ENCODE measurements around the gene BMPER. TPM values are rescaled to one million over a fixed set of nuclear protein-coding genes. Genes with fewer than 3 reads are reported as not detected.
A peak's percentile ranks its signal among the peaks of the same experiment; 100 is the strongest.

The BMPER gene
- total and polyA plus RNA-seq, 5 donors: 1.3 to 6.9 (median 5.1) TPM

- intact Hi-C loops (cut with DNase I): no loop called here
- no peak overlapping the region for H3K4me3 ChIP-seq (ENCODE audit: low read length)
- no peaks in the 10 kb centered on the region for H3K4me1 ChIP-seq (ENCODE audit: control insufficient read depth, insufficient read depth, low read length)
- H3K9me3 ChIP-seq (ENCODE audit: control insufficient read depth, low read length): no peaks in the 10 kb centered on the region
- ATAC-seq (no peak), DNase-seq (no peak)
- H3K27me3 ChIP-seq (ENCODE audit: control insufficient read depth, insufficient read depth): no peaks in the 10 kb centered on the region
- WGBS: 93% methylated on average over 1 of the region's 1 CpG
- H3K27ac ChIP-seq (ENCODE audit: low read length): no peak overlapping the region
Observed at GRCh38 chr7:33996899-33997298, 91.6 kb downstream of the BMPER start.

- H3K27ac ChIP-seq (ENCODE audit: low read length): no peak overlapping the region
- no peaks in the 10 kb centered on the region for H3K27me3 ChIP-seq (ENCODE audit: control insufficient read depth, insufficient read depth)
- ATAC-seq (peak; percentile 91 to 97), DNase-seq (peak; percentile 62 to 81 (median 80))
- intact Hi-C loops (cut with DNase I): no loop called here
- H3K4me1 ChIP-seq (ENCODE audit: control insufficient read depth, insufficient read depth, low read length): no peaks in the 10 kb centered on the region
- 62% methylated on average over 6 of the region's 6 CpGs for WGBS
- no peaks in the 10 kb centered on the region for H3K9me3 ChIP-seq (ENCODE audit: control insufficient read depth, low read length)
- H3K4me3 ChIP-seq (ENCODE audit: low read length): no peak overlapping the region
Observed at GRCh38 chr7:33998476-33998875, 93.1 kb downstream of the BMPER start.

- Histone ChIP-seq H3K4me1 (ENCODE audit: control insufficient read depth, insufficient read depth, low read length) (no peaks in the 10 kb centered on the region), H3K27me3 (ENCODE audit: control insufficient read depth, insufficient read depth) (no peaks in the 10 kb centered on the region), H3K4me3 (ENCODE audit: low read length) (no peak overlapping the region), H3K27ac (ENCODE audit: low read length) (no peak overlapping the region), H3K9me3 (ENCODE audit: control insufficient read depth, low read length) (no peaks in the 10 kb centered on the region)
- no peak for ATAC-seq
- WGBS: 71% methylated on average over 3 of the region's 3 CpGs
- intact Hi-C loops (cut with DNase I): no loop called here
- DNase-seq: no peak
Observed at GRCh38 chr7:34011017-34011695, 105.8 kb downstream of the BMPER start.

GRCh38 chr7:34011696-34012095 lies 106.4 kb downstream of the BMPER start:
- no peak overlapping the region for H3K27ac ChIP-seq (ENCODE audit: low read length)
- no peak for ATAC-seq
- no peak for DNase-seq
- no peak overlapping the region for H3K4me3 ChIP-seq (ENCODE audit: low read length)
- H3K4me1 ChIP-seq (ENCODE audit: control insufficient read depth, insufficient read depth, low read length): no peaks in the 10 kb centered on the region
- no peaks in the 10 kb centered on the region for H3K27me3 ChIP-seq (ENCODE audit: control insufficient read depth, insufficient read depth)
- no peaks in the 10 kb centered on the region for H3K9me3 ChIP-seq (ENCODE audit: control insufficient read depth, low read length)
- intact Hi-C loops (cut with DNase I): no loop called here
- WGBS: 41% methylated on average over 1 of the region's 1 CpG

GRCh38 chr7:34013421-34013820 lies 108.1 kb downstream of the BMPER start:
- WGBS: 96% methylated on average over 1 of the region's 1 CpG
- intact Hi-C loops (cut with DNase I): no loop called here

GRCh38 chr7:34015651-34016050 lies 110.3 kb downstream of the BMPER start:
- H3K27ac ChIP-seq (ENCODE audit: low read length): no peak overlapping the region
- no peaks in the 10 kb centered on the region for H3K4me1 ChIP-seq (ENCODE audit: control insufficient read depth, insufficient read depth, low read length)
- H3K27me3 ChIP-seq (ENCODE audit: control insufficient read depth, insufficient read depth): no peaks in the 10 kb centered on the region
- no peak overlapping the region for H3K4me3 ChIP-seq (ENCODE audit: low read length)
- ATAC-seq: no peak
- H3K9me3 ChIP-seq (ENCODE audit: control insufficient read depth, low read length): no peaks in the 10 kb centered on the region
- DNase-seq: no peak
- intact Hi-C loops (cut with DNase I): no loop called here
- 80% methylated on average over 4 of the region's 4 CpGs for WGBS

More at GRCh38 chr7:34013421-34013820, 108.1 kb downstream of the BMPER start:
- Histone ChIP-seq H3K27me3 (ENCODE audit: control insufficient read depth, insufficient read depth) (no peaks in the 10 kb centered on the region), H3K4me1 (ENCODE audit: control insufficient read depth, insufficient read depth, low read length) (no peaks in the 10 kb centered on the region), H3K4me3 (ENCODE audit: low read length) (no peak overlapping the region), H3K9me3 (ENCODE audit: control insufficient read depth, low read length) (no peaks in the 10 kb centered on the region), H3K27ac (ENCODE audit: low read length) (no peak overlapping the region)
- ATAC-seq (no peak), DNase-seq (no peak)

- Histone ChIP-seq H3K4me3 (ENCODE audit: low read length) (no peak overlapping the region), H3K9me3 (ENCODE audit: control insufficient read depth, low read length) (no peaks in the 10 kb centered on the region), H3K4me1 (ENCODE audit: control insufficient read depth, insufficient read depth, low read length) (no peaks in the 10 kb centered on the region), H3K27me3 (ENCODE audit: control insufficient read depth, insufficient read depth) (no peaks in the 10 kb centered on the region), H3K27ac (ENCODE audit: low read length) (no peak overlapping the region)
- 89% methylated on average over 3 of the region's 3 CpGs for WGBS
- no peak for ATAC-seq
- no peak for DNase-seq
- intact Hi-C loops (cut with DNase I): no loop called here
Observed at GRCh38 chr7:34016876-34017275, 111.5 kb downstream of the BMPER start.

GRCh38 chr7:34019301-34019790 lies 114.0 kb downstream of the BMPER start:
- 86% methylated on average over 7 of the region's 7 CpGs for WGBS
- Histone ChIP-seq H3K4me3 (ENCODE audit: low read length) (no peak overlapping the region), H3K9me3 (ENCODE audit: control insufficient read depth, low read length) (no peaks in the 10 kb centered on the region), H3K4me1 (ENCODE audit: control insufficient read depth, insufficient read depth, low read length) (no peaks in the 10 kb centered on the region), H3K27me3 (ENCODE audit: control insufficient read depth, insufficient read depth) (no peaks in the 10 kb centered on the region), H3K27ac (ENCODE audit: low read length) (no peak overlapping the region)
- intact Hi-C loops (cut with DNase I): no loop called here
- ATAC-seq: no peak
- DNase-seq: no peak

GRCh38 chr7:34022626-34023025 lies 117.3 kb downstream of the BMPER start:
- DNase-seq (no peak), ATAC-seq (no peak)
- no peaks in the 10 kb centered on the region for H3K4me1 ChIP-seq (ENCODE audit: control insufficient read depth, insufficient read depth, low read length)
- H3K4me3 ChIP-seq (ENCODE audit: low read length): no peak overlapping the region
- no peaks in the 10 kb centered on the region for H3K9me3 ChIP-seq (ENCODE audit: control insufficient read depth, low read length)
- intact Hi-C loops (cut with DNase I): no loop called here
- H3K27ac ChIP-seq (ENCODE audit: low read length): no peak overlapping the region
- WGBS: 76% methylated on average over 5 of the region's 5 CpGs
- H3K27me3 ChIP-seq (ENCODE audit: control insufficient read depth, insufficient read depth): no peaks in the 10 kb centered on the region

GRCh38 chr7:34025600-34025999 lies 120.3 kb downstream of the BMPER start:
- Histone ChIP-seq H3K4me1 (ENCODE audit: control insufficient read depth, insufficient read depth, low read length) (no peaks in the 10 kb centered on the region), H3K27ac (ENCODE audit: low read length) (no peak overlapping the region), H3K9me3 (ENCODE audit: control insufficient read depth, low read length) (no peaks in the 10 kb centered on the region), H3K27me3 (ENCODE audit: control insufficient read depth, insufficient read depth) (no peaks in the 10 kb centered on the region), H3K4me3 (ENCODE audit: low read length) (no peak overlapping the region)
- intact Hi-C loops (cut with DNase I): no loop called here
- ATAC-seq (no peak), DNase-seq (no peak)
- WGBS: 65% methylated on average over 5 of the region's 5 CpGs

GRCh38 chr7:34026481-34027190 lies 121.3 kb downstream of the BMPER start:
- DNase-seq (no peak), ATAC-seq (no peak)
- H3K9me3 ChIP-seq (ENCODE audit: control insufficient read depth, low read length): no peaks in the 10 kb centered on the region
- H3K4me3 ChIP-seq (ENCODE audit: low read length): no peak overlapping the region
- H3K4me1 ChIP-seq (ENCODE audit: control insufficient read depth, insufficient read depth, low read length): no peaks in the 10 kb centered on the region
- 62% methylated on average over 4 of the region's 4 CpGs for WGBS
- intact Hi-C loops (cut with DNase I): no loop called here
- H3K27me3 ChIP-seq (ENCODE audit: control insufficient read depth, insufficient read depth): no peaks in the 10 kb centered on the region
- H3K27ac ChIP-seq (ENCODE audit: low read length): no peak overlapping the region

Data from right cardiac atrium (tissue), 5 donors.